CD1c-positive myeloid dendritic cell (primary cell): ENCODE data around the gene PXDC1.
"Not testable (repeated sequence)": the region's sequence is repeated elsewhere in the genome, so short reads cannot be mapped to it uniquely, and the experiment has no call there.

Experiments used
- DNase-seq: peaks from one replicate; pipeline ENCODE4 v3.0.0-alpha.2; 2016; ENCODE audit errors: extremely low spot score

PXDC1 gene

DNA sequence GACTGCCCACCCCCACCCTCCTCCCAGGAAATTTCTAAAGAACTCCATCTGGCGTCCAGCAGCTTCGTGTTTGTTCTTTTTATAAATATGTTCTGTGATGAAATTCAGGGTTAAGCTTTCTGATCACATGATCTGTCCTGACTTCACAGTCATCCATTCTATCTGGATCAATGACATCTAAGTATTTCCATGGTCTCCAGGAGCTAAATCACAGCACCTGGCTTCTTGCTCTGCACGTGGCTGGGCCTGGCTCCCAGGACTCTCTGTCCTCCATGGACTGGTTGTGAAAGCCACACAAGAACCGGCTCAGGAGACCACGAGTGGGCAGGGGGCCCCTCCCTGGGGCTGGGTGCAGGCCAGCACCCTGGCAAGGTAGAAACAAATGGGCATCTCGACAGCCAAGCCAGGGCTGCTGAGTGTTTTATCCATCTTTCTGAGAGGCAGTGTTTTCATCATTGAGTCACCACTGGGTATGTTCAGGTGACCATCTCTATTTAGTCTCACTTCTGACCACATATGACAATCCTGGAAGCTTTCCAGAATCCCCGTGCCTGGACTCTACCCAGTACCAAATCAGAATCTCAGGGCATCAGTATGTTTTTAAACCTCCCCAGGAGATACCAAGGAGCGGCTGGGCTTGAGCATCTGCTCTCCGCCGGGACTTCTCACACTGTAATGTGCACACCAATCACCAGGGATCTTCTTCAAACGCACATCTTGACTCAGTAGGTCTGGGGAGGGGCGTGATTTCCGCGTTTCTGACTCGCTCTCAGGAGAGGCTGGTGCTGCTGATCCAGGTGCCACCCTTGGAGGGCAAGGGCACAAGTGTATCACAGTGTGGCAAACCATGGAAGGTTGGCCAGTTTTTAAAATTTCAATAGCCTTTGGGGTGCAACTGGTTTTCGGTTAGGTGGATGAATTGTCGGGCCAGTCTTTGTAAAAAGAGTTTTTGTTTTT lies 31.6 kb upstream of the PXDC1 start:
- no peak for DNase-seq

DNA sequence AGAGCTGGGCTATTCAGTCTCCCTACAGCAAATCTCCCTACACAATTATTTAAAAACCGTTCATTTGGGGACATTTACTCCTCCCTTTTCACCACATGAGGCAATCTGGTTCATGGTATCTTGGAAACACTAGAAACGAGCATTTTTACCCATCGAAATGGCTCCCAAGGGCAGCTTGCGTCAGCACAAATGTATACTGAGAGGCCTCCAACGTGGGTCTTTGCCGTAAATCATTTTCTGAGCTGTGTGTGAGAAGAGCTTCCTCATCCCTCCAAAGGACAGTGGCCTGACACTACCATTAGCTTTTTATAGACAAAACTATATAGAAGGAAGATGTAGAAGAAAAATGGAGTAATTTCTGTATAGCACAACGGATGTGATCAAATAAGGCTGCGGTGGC lies 30.0 kb upstream of the PXDC1 start:
- DNase-seq: no peak

DNA sequence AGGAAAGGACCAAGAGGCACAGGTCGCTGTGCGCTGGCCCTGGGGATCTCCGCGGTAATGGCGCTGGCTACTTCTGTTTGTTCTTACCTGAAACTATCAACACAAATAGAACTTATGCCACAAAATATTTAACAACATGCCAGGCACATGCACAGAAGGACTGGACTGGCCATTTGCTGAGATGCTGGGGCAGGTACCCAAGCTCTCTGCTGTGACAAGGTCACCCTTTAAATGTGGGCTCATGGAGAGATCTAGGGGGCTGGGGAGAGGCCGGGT lies 28.0 kb upstream of the PXDC1 start:
- no peak for DNase-seq

DNA sequence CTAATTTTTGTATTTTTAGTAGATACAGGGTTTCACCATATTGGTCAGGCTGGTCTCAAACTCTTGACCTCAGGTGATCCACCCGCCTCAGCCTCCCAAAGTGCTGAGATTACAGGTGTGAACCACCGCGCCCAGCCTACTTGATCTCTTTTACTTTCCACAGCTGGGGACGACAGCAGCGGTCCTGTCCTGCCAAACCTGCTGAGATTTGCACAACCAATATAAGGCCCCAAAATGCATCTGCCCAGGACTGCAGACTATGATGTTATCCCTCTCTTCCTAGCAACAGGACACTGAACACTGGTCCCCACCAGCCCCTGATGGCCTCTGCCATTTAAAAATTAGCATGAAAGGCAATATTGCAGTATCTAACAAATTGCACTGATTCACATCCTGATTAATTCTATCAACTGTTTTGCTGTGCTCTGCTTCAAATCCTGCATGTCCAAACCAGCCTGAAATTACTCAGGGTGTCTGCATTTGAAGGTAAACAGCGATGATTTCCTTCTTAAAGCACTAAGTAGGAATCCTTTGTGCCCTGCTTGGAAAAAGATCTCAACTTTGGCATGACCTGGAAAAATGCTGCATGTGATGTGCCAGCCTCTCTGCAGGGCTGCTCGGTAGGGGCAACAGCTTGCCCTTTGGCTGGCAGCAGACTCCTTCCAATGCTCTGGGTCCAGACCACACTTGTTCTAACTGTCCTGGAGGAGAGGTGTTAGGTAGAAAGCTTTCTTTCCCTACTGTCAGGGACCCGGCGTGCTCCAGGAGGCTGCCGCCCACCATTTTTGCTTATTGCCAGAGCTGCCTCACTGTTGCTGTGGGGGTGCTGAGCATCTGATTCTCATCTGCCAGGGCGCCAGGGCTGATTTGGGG lies 27.4 kb upstream of the PXDC1 start:
- DNase-seq: no peak

DNA sequence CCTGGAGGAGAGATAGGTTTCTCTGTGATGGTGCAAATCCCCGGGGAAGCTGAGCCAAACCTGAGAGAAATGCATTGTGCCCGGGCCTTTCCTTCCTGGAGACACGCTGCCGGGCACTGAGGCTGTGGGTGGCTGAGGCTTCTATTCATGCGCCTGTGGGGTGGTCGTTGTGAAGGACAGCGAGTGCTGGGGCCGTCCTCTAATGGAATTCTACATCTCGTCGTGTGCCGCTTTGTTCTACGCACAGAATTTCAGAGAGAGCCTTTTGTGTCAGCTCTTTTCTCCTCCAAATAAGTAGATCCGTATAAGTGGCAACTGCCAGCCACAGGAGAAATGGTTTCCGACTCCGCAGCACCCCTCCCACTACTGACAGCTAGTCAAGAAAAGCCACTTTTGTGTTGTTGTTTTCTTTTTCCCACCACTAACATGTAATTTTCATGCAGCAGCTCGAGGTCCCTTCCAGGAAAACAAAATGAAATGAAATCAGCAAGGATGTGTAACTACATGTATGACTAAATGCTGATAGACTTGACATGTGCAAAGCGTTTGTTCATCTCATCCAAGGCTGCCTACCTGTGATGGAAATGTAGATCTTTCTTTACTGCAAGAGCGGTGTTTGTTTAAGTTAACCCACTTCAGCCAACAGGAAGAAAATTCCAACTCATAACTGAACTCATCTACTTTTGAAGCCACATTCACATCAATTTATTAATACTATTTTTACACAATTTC lies 26.4 kb upstream of the PXDC1 start:
- DNase-seq: no peak

DNA sequence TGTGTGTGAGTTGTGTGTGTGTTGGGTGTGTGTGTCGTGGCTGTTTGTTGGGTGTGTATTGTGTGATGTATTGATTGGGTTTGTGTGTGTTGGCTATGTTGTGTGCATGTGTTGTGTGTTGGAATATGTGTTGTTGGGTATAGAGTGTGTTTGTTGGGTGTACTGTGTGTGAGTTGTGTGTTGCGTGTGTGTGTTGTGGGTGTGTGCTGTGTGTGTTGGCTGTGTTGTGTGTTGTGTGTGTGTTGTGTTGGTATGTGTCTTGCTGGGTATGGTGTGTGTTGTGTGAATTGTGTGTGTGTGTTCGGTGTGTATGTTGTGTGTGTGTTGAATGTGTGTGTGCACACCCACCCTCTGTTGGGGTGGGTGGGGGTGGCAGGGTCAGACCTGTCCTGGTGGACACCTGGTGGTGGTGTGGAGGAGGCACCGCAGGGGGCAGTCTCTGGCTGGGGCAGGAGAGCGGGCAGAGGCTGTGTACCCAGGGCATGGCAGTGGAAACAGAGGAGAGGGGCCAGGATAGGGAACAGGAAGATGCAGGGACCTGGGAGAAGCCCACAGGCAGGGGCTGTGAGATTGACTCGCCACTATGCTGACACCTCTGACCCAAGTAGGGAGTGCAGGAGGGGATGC lies 25.5 kb upstream of the PXDC1 start:
- DNase-seq: no peak

DNA sequence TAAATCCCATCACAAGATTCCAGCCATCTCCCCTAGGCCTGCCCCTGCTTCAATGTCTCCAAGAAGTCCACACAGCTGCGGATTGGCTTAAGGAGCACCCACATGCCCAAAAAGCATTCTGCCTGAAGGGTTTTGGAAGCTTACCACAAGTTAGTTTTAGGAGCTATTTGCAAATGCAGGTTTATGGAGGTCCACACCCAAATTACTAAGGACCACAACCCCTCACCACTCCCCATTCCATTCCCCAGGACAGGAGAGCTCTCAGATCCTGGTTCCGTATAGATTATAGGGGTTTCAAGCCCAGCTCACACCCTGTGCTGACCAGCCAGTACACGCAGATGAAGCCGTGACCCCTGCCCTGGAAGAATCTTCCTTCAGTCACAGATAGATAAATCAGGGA lies 24.3 kb upstream of the PXDC1 start:
- DNase-seq: no peak

DNA sequence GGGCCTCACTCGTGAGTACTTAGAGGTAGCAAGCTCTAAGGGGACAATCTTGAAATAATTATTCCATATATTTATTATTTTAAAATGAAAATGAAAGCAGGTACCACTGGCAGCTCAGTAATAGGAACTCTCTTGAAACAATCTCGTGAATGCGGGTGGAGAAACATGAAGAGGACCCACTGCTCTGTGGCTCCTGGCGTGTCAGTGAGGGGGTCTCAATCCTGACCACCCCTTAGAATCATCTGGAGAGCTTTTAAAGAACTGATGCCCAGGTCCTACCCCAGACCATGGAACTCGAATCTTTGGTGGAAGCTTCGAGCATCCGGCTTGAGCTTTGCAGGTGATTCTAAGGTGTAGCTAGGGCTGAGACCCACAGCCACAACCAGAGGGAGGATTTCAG lies 23.9 kb upstream of the PXDC1 start:
- DNase-seq: no peak

DNA sequence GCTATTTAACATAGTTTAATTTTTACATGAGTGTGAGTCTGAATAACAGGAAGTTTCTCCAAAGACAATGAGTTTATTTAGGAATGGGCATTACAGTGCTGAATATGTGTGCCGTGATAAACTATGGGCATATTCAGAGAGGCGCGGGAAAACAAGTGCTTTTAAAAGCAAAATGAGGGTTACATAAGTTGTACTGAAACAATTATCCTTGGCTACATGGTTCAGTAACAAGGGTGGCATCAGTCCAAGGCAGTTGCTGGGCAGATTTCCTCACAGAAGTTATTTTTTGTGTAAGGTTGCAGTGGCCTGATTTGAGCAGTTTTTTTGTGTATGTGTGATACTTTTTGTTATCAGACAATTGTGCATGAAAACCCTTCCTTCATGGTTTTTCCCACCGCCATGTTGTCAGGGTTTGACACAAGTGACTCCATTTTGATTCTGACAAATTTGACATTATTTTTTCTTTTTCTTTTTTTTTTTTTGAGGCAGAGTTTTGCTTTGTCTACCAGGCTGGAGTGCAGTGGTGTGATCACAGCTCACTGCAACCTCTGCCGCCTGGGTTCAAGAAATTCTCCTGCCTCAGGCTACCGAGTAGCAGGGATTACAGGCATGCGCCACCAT lies 22.3 kb upstream of the PXDC1 start:
- DNase-seq: no peak

DNA sequence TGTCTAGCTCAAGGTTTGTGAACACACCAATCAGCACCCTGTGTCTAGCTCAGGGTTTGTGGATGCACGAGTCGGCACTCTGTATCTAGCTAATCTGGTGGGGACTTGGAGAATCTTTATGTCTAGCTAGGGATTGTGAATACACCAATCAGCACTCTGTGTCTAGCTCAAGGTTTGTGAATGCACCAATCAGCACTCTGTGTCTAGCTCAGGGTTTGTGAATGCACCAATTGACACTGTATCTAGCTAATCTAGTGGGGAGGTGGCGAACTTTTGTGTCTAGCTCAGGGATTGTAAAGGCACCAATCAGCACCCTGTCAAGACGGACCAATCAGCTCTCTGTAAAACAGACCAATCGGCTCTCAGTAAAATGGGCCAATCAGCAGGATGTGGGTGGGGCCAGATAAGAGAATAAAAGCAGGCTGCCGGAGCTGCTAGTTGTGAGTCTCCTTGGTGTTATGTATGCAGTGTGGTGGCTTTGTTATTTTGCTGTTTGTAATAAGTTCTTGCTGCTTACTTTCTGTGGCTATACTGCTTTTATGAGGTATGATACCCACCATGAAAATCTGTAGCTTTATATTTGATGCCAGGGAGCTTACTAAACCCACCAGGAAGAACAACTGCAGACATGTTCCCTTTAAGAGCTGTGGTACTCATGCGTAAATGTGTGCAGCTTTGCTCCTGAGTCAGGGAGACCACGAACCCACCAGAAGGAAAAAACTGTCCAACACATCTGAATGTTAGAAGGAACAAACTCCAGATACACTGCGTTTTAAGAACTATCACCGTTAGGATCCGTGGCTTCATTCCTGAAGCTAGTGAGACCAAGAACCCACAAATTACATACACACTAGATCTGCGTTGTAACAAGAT lies 20.9 kb upstream of the PXDC1 start:
- not testable (repeated sequence) for DNase-seq

DNA sequence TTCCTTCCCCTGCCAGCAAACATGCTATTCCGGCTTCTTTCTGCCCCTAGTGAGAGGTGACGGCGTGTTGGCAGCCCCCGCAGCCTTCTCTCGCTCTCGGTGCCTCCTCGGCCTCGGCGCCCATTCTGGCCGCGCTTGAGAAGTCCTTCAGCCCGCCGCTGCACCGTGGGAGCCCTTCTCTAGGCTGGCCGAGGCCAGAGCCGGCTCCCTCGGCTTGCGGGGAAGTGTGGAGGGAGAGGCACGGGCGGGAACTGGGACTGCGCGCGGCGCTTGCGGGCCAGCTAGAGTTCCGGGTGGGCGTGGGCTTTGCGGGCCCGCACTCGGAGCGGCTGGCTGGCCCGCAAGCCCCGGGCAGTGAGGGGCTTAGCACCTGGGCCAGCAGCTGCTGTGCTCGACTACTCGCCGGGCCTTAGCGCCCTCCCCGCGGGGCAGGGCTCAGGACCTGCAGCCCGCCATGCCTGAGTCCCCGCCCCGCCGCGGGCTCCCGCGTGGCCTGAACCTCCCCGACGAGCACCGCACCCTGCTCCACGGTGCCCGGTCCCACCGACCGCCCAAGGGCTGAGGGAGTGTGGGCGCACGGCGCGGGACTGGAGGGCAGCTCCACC lies 20.0 kb upstream of the PXDC1 start:
- DNase-seq: no peak

DNA sequence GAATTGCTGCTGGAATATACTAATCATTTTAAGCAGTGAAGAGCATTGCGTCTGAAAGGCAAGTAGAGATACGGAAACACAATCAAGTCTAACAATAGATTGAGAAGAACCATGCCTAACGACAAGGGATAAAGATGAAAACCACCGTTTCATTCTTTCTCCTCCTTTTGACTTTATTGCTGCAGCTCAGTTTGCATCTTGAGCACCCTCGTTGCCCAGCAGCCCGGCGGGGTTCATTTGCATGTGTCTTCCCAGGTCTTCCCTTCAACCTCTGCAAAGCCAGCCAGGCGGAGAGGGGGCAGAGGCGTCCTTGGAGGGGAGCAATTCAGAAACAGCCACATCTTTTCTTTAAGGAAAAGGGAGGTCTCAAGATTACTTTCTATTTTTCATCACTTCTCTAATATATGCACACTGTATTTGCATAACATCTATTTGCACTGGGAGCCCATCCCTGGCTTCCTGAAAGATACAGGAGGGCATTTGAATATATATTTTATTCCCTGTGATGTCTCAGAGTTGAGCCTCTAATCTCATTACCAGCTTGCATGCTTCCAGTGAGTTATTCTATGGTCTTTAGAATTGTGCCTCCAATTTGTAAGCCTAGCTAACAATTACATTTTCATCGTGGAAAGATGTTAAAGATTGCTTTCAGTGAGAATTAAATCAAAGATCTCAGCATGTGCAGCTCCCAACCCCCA lies 18.7 kb upstream of the PXDC1 start:
- DNase-seq: no peak

DNA sequence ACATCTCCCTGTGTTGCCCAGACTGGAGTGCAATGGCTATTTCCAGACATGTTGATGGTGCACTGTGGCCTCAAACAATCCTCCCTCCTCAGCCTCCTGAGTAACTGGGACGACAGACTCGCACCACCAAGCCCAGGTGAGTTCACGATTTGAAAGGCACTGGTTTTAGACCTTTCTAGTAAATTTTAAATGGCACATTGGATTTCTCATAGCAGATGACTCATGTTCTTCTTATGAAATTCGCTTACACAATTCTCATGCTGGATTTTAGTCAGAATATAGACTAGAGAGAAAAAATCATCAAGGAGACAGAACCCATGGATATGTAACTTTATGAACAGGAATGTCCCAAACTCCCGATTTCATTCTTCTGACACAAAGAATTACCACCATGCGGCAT lies 18.1 kb upstream of the PXDC1 start:
- peak; percentile 68 for DNase-seq

DNA sequence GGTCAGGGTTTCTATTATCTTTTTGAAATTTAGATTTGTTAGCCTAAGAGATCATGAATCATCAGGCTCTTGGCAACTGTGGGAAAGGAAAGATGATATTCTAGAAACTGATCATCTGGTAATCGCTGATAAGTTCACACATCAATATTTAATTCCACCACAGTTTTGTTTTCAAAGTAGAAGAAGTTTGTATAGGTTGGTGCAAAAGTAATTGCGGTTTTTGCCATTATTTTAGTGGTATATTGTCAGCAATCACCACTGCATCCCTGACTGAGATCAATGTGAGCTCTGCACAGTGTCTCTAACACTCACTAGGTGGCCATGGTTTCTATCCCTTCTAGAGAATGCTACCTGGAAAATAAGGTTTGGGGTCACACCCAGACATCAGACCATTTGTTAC lies 17.0 kb upstream of the PXDC1 start:
- no peak for DNase-seq

DNA sequence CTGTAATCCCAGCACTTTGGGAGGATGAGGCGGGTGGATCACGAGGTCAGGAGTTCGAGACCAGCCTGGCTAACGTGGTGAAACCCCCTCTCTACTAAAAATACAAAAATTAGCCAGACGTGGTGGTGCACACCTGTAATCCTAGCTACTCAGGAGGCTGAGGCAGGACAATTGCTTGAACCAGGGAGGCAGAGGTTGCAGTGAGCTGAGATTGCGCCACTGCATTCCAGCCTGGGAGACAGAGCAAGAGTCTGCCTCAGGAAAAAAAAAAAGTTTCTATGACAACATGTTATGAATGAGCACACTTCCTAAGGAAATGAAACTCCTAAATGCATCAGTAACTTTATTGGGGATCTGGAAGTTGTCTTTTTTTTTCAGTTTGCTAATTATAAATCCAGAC lies 16.0 kb upstream of the PXDC1 start:
- peak; percentile 80 for DNase-seq

DNA sequence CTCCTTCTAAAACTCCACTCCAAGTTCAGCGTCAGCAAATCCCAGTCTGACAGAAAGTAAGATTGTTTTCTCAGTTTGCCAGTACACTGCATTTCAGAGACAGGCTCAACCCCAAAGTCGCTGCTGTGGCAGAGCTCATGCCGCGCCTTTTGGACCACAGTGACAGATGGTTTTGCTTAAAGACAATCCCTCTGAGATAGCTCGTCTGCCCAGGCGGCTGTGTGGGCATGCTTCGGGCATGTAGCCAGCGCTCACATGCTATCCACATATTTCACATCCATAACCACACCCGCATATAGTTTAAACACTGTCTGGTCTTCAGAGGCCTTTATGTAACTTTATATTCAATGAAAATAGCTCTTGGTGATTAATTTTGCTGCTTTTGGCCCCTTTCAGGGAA lies 14.7 kb upstream of the PXDC1 start:
- peak; percentile 5 for DNase-seq

DNA sequence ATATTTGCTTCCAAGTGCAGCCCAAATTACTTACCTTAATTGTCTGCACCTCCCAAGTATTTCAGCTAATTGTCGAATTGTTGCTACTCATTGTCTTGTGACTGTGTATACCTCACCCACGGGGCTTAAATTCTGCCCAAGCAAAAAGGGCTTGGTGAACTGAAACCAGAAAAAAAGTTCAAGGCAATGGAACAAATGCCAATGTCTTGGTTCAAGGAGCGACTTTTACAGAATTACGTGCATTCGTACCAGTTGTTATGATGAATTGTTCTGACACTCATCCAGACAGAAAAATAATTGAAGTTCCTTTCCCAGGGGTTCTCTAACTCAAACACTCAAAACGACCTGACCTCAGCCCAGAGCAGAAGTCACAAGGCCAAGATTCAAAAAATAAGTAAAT lies 13.9 kb upstream of the PXDC1 start:
- DNase-seq: peak; percentile 33

DNA sequence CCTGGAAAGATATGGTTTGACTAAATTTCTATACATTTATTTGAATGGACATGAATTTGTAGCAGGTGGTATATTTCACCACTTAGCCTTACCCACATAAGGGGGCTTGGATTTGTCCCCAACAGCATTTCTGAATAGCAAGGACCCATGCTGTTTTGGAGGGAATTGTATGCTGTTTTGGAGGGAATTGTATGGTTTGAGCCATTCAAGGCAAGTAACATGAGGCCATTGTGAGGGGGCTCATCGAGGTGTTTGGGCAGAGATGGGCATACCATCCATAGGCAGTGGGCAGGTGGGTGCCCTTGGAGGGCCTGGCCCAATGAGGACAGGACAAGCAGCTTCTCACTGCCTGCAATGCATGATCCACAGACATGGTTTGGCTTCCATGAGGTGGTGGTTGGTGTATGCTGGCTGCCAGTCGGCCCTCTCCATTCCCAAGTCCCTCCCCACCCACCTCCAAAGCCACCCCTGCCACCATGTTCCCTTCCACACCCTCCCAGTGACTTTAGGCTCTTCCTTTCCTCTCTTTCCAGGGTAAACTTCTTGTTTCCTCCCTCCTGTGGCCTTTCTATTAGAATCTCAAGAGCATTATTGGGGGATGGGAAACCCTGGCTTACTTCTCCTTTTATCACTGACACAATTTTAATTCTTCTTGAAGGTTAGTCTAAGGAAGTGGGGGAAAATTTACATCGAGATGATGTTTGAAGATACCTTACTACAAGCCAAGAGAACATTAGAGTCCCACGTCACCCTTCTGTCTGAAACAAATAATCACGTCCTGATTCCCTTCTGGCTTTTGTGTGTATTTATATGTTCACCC lies 13.2 kb upstream of the PXDC1 start:
- peak; percentile 48 for DNase-seq

DNA sequence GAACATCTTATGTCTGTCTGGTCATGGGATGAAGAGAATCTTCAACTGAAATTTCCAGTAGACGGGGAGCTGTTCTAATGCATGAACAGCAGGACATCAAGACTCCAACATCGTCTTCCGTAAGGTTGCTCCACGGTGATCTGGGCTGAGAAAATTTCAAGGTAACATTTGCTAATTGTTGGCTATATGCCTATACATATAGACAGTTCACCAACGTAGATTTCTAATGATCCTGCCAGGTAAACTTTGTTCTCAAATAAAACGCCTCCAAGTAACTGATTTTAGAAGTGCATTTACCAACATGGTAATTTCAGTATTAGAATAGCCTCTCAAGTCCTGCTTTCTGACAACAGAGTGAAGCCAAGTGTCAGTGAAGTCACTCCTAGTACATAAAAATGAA lies 11.3 kb upstream of the PXDC1 start:
- DNase-seq: no peak
